ENCODE data around the gene FAM47C.
"Not testable (repeated sequence)": the region's sequence is repeated elsewhere in the genome, so short reads cannot be mapped to it uniquely, and the experiment has no call there.

FAM47C gene

DNA sequence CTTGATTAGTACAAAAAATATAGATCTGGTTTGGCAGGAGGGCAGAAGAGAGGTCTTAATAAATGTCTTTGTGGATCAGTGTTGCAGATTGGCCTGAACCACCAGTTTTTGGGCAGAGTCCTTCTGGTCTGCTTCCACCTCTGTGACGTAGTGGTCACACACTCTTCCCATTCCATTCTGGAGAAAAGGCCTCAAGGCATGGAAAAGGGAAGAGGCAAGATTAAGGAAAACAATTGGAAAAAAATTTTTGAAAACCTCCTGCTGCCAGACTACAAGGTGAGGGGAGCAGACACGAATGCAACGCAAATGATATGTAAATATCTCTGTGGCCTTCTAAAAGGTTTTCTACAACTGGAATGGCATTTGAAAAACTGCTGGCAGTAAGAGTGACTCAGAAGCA is 24.3 kb upstream of the FAM47C start:
- no peak for DNase-seq (ENCODE audit: low read depth)
- no peak overlapping the region for H3K4me3 ChIP-seq (ENCODE audit: low read length)
- TF ChIP-seq, protein P1, sequence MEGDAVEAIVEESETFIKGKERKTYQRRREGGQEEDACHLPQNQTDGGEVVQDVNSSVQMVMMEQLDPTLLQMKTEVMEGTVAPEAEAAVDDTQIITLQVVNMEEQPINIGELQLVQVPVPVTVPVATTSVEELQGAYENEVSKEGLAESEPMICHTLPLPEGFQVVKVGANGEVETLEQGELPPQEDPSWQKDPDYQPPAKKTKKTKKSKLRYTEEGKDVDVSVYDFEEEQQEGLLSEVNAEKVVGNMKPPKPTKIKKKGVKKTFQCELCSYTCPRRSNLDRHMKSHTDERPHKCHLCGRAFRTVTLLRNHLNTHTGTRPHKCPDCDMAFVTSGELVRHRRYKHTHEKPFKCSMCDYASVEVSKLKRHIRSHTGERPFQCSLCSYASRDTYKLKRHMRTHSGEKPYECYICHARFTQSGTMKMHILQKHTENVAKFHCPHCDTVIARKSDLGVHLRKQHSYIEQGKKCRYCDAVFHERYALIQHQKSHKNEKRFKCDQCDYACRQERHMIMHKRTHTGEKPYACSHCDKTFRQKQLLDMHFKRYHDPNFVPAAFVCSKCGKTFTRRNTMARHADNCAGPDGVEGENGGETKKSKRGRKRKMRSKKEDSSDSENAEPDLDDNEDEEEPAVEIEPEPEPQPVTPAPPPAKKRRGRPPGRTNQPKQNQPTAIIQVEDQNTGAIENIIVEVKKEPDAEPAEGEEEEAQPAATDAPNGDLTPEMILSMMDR (conservative IDR thresholded peaks at IDR 0.05; ENCODE audit: low read depth, low read length) = no peak

DNA sequence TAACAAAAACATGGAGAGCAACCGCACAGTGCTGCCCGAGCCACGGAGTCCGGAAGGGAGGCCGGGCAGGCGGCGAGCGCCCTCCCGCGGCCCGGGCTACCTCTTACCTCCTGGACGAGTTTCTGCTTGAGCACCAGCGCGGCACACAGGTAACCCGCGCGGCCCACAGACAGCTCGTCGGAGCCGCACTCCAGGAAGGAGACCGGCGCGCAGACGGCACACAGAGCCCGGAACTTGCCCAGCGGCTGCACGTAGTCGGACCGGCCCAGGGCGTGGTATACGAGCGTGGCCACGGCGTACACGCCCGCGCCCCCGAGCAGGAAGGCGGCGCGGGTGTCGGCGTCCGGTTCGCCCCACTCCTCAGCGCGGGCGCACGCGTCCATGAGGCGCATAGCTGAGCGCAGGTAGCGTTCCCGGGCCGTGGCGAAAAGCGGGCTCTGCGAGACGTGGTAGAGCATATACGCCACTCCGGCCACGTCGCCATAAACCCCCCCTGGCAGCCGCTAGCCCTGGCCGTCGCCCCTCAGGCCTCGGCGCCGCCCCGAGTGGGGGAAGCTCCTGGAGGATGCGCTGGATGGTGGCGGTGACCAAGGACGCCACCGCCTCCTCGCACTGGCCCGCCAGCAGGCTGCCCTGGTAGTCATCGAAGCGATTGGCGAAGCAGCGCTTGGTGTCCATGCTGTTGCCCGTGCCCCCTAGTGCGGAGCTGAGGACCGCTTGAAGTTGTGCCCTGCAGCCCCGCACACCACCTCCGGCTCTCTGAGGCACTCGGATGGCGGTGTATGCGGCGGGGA is 22.6 kb upstream of the FAM47C start:
- TF ChIP-seq, protein P1 (conservative IDR thresholded peaks at IDR 0.05; ENCODE audit: low read depth, low read length) = peak; percentile 45
- DNase-seq (ENCODE audit: low read depth) = not testable (repeated sequence)
- H3K4me3 ChIP-seq (ENCODE audit: low read length) = peak overlapping the region; percentile 35

DNA sequence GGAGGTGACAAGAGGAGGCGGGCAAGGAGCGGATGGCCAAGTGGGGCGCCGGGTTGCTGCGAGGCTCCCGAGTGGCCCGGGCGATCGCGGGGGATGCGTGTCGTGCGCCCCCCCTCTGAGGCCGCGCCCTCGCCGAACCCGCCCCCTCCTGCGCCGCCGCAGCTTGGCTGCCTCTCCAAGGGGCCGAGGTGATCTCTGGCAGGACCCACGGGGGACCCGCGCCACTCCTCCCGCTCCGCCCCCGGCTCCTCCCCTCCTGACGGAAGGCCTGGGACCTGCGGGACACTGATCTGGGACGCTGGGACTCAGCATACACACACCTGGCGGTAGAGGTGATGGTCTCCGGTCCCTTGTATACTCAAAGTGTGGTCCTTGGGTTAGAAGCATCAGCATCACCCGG is 21.9 kb upstream of the FAM47C start:
- H3K4me3 ChIP-seq (ENCODE audit: low read length) = peak overlapping the region; percentile 35
- TF ChIP-seq, protein P1 (conservative IDR thresholded peaks at IDR 0.05; ENCODE audit: low read depth, low read length) = no peak
- no peak for DNase-seq (ENCODE audit: low read depth)

DNA sequence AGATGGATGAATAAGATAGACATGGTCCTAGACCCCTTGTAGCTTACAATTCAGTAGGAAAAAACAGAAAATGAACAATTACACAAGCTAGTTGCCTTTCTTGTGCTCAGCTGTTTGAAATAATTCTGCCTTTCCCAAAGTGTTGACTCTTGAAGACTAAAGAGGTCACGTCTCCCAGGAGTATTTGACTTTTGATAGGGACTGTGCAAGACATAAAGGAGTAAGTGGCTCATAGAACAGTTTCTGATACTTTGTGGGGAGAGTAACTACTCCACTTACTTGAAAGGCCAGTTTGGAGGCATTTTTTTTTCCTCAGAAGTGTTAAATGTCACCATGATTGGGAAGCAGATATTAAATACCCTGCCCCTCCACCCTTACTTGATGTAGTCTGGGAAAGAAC is 21.0 kb upstream of the FAM47C start:
- H3K4me3 ChIP-seq (ENCODE audit: low read length); DNase-seq (ENCODE audit: low read depth): not testable (repeated sequence)

DNA sequence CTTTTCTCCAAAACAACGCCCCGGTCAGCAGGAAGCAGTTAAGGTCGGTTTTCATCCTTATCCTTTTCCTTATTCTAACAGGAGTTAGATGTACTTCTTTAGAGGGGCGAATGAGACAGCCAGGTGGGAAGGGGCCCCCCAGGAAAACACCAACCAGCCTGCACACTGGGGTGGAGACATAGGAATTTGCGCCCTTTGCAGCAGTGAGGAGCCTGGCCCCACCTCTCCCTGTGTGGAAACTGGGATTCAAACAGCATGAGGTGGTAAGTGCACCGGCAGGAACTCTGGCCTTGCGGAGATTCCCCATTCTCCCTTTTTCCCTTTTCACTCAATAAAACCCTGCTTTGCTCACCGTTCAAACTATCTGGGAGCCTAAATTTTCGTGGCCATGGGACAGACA is 8.0 kb upstream of the FAM47C start:
- DNase-seq (ENCODE audit: low read depth) = no peak
- TF ChIP-seq, protein P1 (conservative IDR thresholded peaks at IDR 0.05; ENCODE audit: low read depth, low read length) = no peak
- H3K4me3 ChIP-seq (ENCODE audit: low read length) = no peak overlapping the region

DNA sequence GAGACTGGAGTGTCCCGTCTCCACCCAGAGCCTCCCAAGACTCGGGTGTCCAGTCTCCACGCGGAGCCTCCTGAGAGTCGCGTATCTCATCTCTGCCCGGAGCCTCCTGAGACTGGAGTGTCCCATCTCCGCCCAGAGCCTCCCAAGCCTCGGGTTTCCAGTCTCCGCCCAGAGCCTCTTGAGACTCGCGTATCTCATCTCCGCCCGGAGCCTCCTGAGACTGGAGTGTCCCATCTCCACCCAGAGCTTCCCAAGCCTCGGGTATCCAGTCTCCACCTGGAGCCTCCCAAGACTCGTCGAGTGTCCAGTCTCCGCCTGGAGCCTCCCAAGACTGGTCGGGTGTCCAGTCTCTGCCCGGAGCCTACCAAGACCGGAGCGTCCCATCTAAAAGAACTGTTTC is 2.3 kb downstream of the FAM47C start:
- no peak for DNase-seq (ENCODE audit: low read depth)
- TF ChIP-seq, protein P1 (conservative IDR thresholded peaks at IDR 0.05; ENCODE audit: low read depth, low read length) = no peak
- H3K4me3 ChIP-seq (ENCODE audit: low read length) = no peak overlapping the region

DNA sequence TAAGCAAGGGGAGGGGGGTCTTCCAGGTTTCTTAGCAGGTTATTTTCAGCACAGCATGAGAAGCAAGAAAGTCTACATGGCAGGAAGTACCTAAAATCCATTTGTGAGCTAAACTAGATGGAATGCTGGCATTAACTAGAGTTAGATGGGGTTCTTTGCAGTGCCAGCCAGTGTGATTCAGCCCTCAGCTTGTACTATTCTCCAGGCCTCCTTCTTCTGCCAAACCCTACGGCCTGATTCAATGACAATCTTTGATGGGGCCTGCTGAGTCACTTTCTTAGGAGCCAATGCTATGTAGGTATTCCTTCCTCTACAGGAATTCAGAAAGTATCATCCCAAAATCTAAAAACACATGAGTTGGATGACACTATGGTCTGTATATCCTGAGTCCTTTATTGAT is 26.1 kb downstream of the FAM47C start:
- DNase-seq (ENCODE audit: low read depth) = peak; percentile 4

DNA sequence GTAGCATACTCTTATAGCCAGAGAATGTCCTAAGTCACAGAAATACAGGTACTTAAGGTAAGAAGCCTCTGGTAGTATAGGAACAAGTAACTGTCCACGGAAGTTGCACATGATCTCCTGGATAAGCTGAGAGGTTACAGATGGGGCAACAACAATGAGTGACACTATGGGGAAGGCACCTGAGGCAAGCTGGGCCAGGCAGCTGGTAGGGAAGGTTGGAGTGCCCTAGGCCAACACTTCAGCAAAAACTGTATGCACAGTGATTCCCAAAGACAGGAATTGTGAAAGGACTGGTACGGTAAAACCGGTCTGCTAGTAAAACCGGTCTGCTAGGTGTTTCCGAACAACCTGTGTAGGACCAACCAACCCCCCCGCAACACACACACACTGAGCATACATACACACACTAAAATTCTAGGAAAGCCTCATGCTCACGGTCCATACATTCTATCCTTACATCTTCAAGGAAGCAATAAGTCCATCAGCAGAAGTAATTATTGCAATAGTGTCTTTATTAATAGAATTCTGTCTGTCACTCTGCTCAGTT is 28.6 kb downstream of the FAM47C start:
- DNase-seq (ENCODE audit: low read depth); H3K4me3 ChIP-seq (ENCODE audit: low read length): not testable (repeated sequence)

More for the DNA sequence above, 26.1 kb downstream of the FAM47C start:
- not testable (repeated sequence) for H3K4me3 ChIP-seq (ENCODE audit: low read length)

DNA sequence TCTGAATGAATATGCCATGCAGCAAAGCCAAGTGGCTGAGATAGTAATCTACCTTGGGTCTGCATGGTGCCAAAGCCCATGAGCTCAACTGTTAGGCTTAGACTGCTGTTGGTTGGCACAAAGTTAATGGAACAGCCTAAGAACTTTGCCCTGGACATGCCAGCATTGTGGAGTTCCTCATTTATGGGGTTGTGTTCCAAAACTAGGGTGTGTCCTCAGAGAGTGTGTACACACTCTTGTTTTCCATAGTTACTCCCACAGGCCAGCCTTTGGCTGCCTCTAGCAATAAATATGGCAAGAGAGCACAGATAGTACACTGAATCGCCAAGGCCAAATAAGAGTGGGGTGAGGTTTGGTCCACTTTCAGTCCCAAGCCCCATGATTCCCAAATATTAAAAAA is 30.6 kb downstream of the FAM47C start:
- H3K4me3 ChIP-seq (ENCODE audit: low read length); DNase-seq (ENCODE audit: low read depth): not testable (repeated sequence)

DNA sequence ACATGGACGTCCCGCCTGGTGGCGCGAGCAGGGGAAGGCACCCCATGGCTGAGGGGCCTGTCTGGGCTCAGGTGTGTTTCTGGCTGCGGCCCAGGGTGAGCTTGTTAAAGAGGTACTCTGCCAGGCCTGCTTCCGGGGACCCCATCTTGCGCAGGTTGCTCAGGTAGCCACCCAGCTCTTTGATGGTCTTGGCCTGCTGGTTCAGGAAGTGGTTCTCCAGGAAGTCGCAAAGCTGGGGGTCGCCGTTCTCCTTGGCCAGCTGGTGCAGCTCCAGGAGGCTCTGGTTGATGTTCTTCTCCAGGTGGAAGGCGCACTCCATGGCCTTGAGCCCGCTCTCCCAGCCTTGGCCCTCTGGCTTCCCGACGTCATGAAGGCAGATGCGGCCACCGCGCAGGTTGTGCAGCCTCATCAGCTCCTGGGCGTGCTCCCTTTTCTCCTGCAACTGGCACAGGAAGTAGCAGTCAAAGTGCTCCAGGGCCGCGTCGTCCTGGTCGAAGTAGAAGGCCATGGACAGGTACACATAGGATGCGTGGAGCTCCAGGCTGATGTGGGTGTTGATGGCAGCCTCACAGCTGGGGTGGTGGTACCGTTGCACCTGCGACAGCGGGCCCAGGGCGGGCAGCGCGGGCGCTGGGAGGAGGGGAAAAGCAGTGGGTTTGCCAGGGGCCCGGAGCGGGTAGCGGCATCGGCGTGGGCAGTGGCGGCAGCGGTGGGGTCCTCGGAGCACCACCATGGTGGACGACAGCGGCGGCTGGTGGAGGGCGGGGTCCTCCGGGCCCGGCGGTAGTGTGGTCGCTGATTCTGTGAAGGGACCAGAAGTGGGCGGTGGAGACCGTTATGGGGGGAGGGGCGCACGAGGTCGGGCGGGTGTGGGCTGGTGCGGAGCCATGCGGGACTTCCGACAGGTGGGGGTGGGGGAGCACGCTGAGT is 35.1 kb downstream of the FAM47C start:
- H3K4me3 ChIP-seq (ENCODE audit: low read length); DNase-seq (ENCODE audit: low read depth): not testable (repeated sequence)

Data from retinal pigment epithelial cell (primary cell).